ENCODE data around the gene AMN1.
"Not testable (repeated sequence)": the region's sequence is repeated elsewhere in the genome, so short reads cannot be mapped to it uniquely, and the experiment has no call there.

Gene AMN1

GRCh38 chr12:31724557-31724956, 4.3 kb downstream of the AMN1 start:
- H3K27ac ChIP-seq (ENCODE audit: low read depth, low read length): no peak overlapping the region
- H3K36me3 ChIP-seq (ENCODE audit: control insufficient read depth in 5 of 5, insufficient read depth in 5 of 5, low read length in 5 of 5): peaks cover 0 to 3% (median 0%) of the 10 kb centered on the region in 5 donors
- H3K9me3 ChIP-seq (ENCODE audit: control insufficient read depth in 5 of 5, low read length in 5 of 5): peaks cover 0 to 4% (median 0%) of the 10 kb centered on the region in 5 donors
- H3K4me1 ChIP-seq (ENCODE audit: control insufficient read depth in 5 of 5, insufficient read depth in 5 of 5, low read length in 5 of 5): peaks cover 4 to 13% (median 11%) of the 10 kb centered on the region in 5 donors
- H3K27me3 ChIP-seq (ENCODE audit: control insufficient read depth in 5 of 5, insufficient read depth in 4 of 5, low read length in 5 of 5): no peaks in the 10 kb centered on the region
- H3K4me3 ChIP-seq (ENCODE audit: low read depth in 1 of 5, low read length in 5 of 5): no peak overlapping the region
- H3K9ac ChIP-seq (ENCODE audit: low read length in 5 of 5): no peak overlapping the region

GRCh38 chr12:31722580-31722979, 6.2 kb downstream of the AMN1 start:
- H3K9ac ChIP-seq (ENCODE audit: low read length in 5 of 5): no peak overlapping the region
- H3K27ac ChIP-seq (ENCODE audit: low read depth, low read length): no peak overlapping the region
- H3K4me1 ChIP-seq (ENCODE audit: control insufficient read depth in 5 of 5, insufficient read depth in 5 of 5, low read length in 5 of 5): peaks cover 0 to under 1% (median 0%) of the 10 kb centered on the region in 5 donors
- no peak overlapping the region for H3K4me3 ChIP-seq (ENCODE audit: low read depth in 1 of 5, low read length in 5 of 5)
- H3K27me3 ChIP-seq (ENCODE audit: control insufficient read depth in 5 of 5, insufficient read depth in 4 of 5, low read length in 5 of 5): no peaks in the 10 kb centered on the region
- H3K9me3 ChIP-seq (ENCODE audit: control insufficient read depth in 5 of 5, low read length in 5 of 5): peaks cover 0 to 4% (median 0%) of the 10 kb centered on the region in 5 donors
- H3K36me3 ChIP-seq (ENCODE audit: control insufficient read depth in 5 of 5, insufficient read depth in 5 of 5, low read length in 5 of 5): peaks cover 0 to 5% (median 3%) of the 10 kb centered on the region in 5 donors

GRCh38 chr12:31718542-31719198, 10.2 kb downstream of the AMN1 start:
- not testable (repeated sequence) for H3K9me3 ChIP-seq (ENCODE audit: control insufficient read depth in 5 of 5, low read length in 5 of 5); H3K4me3 ChIP-seq (ENCODE audit: low read depth in 1 of 5, low read length in 5 of 5); H3K27me3 ChIP-seq (ENCODE audit: control insufficient read depth in 5 of 5, insufficient read depth in 4 of 5, low read length in 5 of 5); H3K36me3 ChIP-seq (ENCODE audit: control insufficient read depth in 5 of 5, insufficient read depth in 5 of 5, low read length in 5 of 5); H3K4me1 ChIP-seq (ENCODE audit: control insufficient read depth in 5 of 5, insufficient read depth in 5 of 5, low read length in 5 of 5); H3K9ac ChIP-seq (ENCODE audit: low read length in 5 of 5); H3K27ac ChIP-seq (ENCODE audit: low read depth, low read length)

GRCh38 chr12:31716998-31717397, 11.8 kb downstream of the AMN1 start:
- not testable (repeated sequence) for H3K9me3 ChIP-seq (ENCODE audit: control insufficient read depth in 5 of 5, low read length in 5 of 5); H3K4me1 ChIP-seq (ENCODE audit: control insufficient read depth in 5 of 5, insufficient read depth in 5 of 5, low read length in 5 of 5)

GRCh38 chr12:31715283-31715825, 13.5 kb downstream of the AMN1 start:
- peak overlapping the region in 1 of 5 donors; percentile 7 for H3K4me3 ChIP-seq (ENCODE audit: low read depth in 1 of 5, low read length in 5 of 5)
- no peak overlapping the region for H3K27ac ChIP-seq (ENCODE audit: low read depth, low read length)
- no peaks in the 10 kb centered on the region for H3K9me3 ChIP-seq (ENCODE audit: control insufficient read depth in 5 of 5, low read length in 5 of 5)
- H3K36me3 ChIP-seq (ENCODE audit: control insufficient read depth in 5 of 5, insufficient read depth in 5 of 5, low read length in 5 of 5): peaks cover 0 to 5% (median 3%) of the 10 kb centered on the region in 5 donors
- peak overlapping the region in 1 of 5 donors; percentile 2 for H3K9ac ChIP-seq (ENCODE audit: low read length in 5 of 5)
- no peaks in the 10 kb centered on the region for H3K4me1 ChIP-seq (ENCODE audit: control insufficient read depth in 5 of 5, insufficient read depth in 5 of 5, low read length in 5 of 5)
- no peaks in the 10 kb centered on the region for H3K27me3 ChIP-seq (ENCODE audit: control insufficient read depth in 5 of 5, insufficient read depth in 4 of 5, low read length in 5 of 5)

More at GRCh38 chr12:31716998-31717397, 11.8 kb downstream of the AMN1 start:
- H3K36me3 ChIP-seq (ENCODE audit: control insufficient read depth in 5 of 5, insufficient read depth in 5 of 5, low read length in 5 of 5); H3K27me3 ChIP-seq (ENCODE audit: control insufficient read depth in 5 of 5, insufficient read depth in 4 of 5, low read length in 5 of 5); H3K9ac ChIP-seq (ENCODE audit: low read length in 5 of 5); H3K27ac ChIP-seq (ENCODE audit: low read depth, low read length); H3K4me3 ChIP-seq (ENCODE audit: low read depth in 1 of 5, low read length in 5 of 5): not testable (repeated sequence)

GRCh38 chr12:31714406-31715271, 14.2 kb downstream of the AMN1 start:
- Histone ChIP-seq H3K27me3 (ENCODE audit: control insufficient read depth in 5 of 5, insufficient read depth in 4 of 5, low read length in 5 of 5) (no peaks in the 10 kb centered on the region), H3K4me3 (ENCODE audit: low read depth in 1 of 5, low read length in 5 of 5) (no peak overlapping the region), H3K27ac (ENCODE audit: low read depth, low read length) (no peak overlapping the region), H3K9ac (ENCODE audit: low read length in 5 of 5) (no peak overlapping the region), H3K36me3 (ENCODE audit: control insufficient read depth in 5 of 5, insufficient read depth in 5 of 5, low read length in 5 of 5) (peaks cover 0 to 3% (median 3%) of the 10 kb centered on the region in 5 donors), H3K4me1 (ENCODE audit: control insufficient read depth in 5 of 5, insufficient read depth in 5 of 5, low read length in 5 of 5) (no peaks in the 10 kb centered on the region), H3K9me3 (ENCODE audit: control insufficient read depth in 5 of 5, low read length in 5 of 5) (no peaks in the 10 kb centered on the region)

GRCh38 chr12:31712877-31713276, 15.9 kb downstream of the AMN1 start:
- Histone ChIP-seq H3K27me3 (ENCODE audit: control insufficient read depth in 5 of 5, insufficient read depth in 4 of 5, low read length in 5 of 5) (no peaks in the 10 kb centered on the region), H3K9me3 (ENCODE audit: control insufficient read depth in 5 of 5, low read length in 5 of 5) (peaks cover 0 to 5% (median 0%) of the 10 kb centered on the region in 5 donors), H3K4me1 (ENCODE audit: control insufficient read depth in 5 of 5, insufficient read depth in 5 of 5, low read length in 5 of 5) (no peaks in the 10 kb centered on the region), H3K9ac (ENCODE audit: low read length in 5 of 5) (no peak overlapping the region), H3K4me3 (ENCODE audit: low read depth in 1 of 5, low read length in 5 of 5) (no peak overlapping the region), H3K36me3 (ENCODE audit: control insufficient read depth in 5 of 5, insufficient read depth in 5 of 5, low read length in 5 of 5) (peaks cover 0 to 4% (median 0%) of the 10 kb centered on the region in 5 donors), H3K27ac (ENCODE audit: low read depth, low read length) (no peak overlapping the region)

- Histone ChIP-seq H3K27ac (ENCODE audit: low read depth, low read length) (no peak overlapping the region), H3K4me1 (ENCODE audit: control insufficient read depth in 5 of 5, insufficient read depth in 5 of 5, low read length in 5 of 5) (no peaks in the 10 kb centered on the region), H3K4me3 (ENCODE audit: low read depth in 1 of 5, low read length in 5 of 5) (no peak overlapping the region), H3K27me3 (ENCODE audit: control insufficient read depth in 5 of 5, insufficient read depth in 4 of 5, low read length in 5 of 5) (no peaks in the 10 kb centered on the region), H3K36me3 (ENCODE audit: control insufficient read depth in 5 of 5, insufficient read depth in 5 of 5, low read length in 5 of 5) (peaks cover 0 to 10% (median 0%) of the 10 kb centered on the region in 5 donors), H3K9ac (ENCODE audit: low read length in 5 of 5) (no peak overlapping the region), H3K9me3 (ENCODE audit: control insufficient read depth in 5 of 5, low read length in 5 of 5) (peaks cover 0 to 5% (median 0%) of the 10 kb centered on the region in 5 donors)
Observed at GRCh38 chr12:31710021-31710818, 18.6 kb downstream of the AMN1 start.

- H3K27ac ChIP-seq (ENCODE audit: low read depth, low read length); H3K9me3 ChIP-seq (ENCODE audit: control insufficient read depth in 5 of 5, low read length in 5 of 5); H3K27me3 ChIP-seq (ENCODE audit: control insufficient read depth in 5 of 5, insufficient read depth in 4 of 5, low read length in 5 of 5); H3K4me3 ChIP-seq (ENCODE audit: low read depth in 1 of 5, low read length in 5 of 5); H3K36me3 ChIP-seq (ENCODE audit: control insufficient read depth in 5 of 5, insufficient read depth in 5 of 5, low read length in 5 of 5); H3K9ac ChIP-seq (ENCODE audit: low read length in 5 of 5); H3K4me1 ChIP-seq (ENCODE audit: control insufficient read depth in 5 of 5, insufficient read depth in 5 of 5, low read length in 5 of 5): not testable (repeated sequence)
Observed at GRCh38 chr12:31708118-31708517, 20.7 kb downstream of the AMN1 start.
